ENCODE measurements around the gene HSD17B7.

Gene HSD17B7

GRCh38 chr1:162861101-162861500 lies 70.6 kb downstream of the HSD17B7 start, which contains the start of gene CCDC190:
Gene CCDC190 (minus strand): TSS chr1:162861175. CDS start chr1:162859646, 1,529 bp downstream.
- DNase-seq = no peak

GRCh38 chr1:162861625-162862024 lies 71.1 kb downstream of the HSD17B7 start:
- DNase-seq = no peak
